GM23248 (cell line): ENCODE data around the gene TYMP. TPM values are rescaled to one million over a fixed set of nuclear protein-coding genes. Genes with fewer than 3 reads are reported as not detected.
"Not testable (repeated sequence)": the region's sequence is repeated elsewhere in the genome, so short reads cannot be mapped to it uniquely, and the experiment has no call there.

Experiments used
- DNase-seq: peaks from one replicate; pipeline ENCODE4 v3.0.0-alpha.2; 2015
- H2AFZ ChIP-seq: fragments of 200-600 bp; sonication (generic); 2 replicates; pipeline ENCODE4 v1.6.1; 2016; ENCODE audit warnings: antibody characterized with exemption
- H3F3A ChIP-seq: fragments of 200-600 bp; sonication (generic); 2 replicates; pipeline ENCODE4 v1.6.1; 2016; ENCODE audit warnings: mild to moderate bottlenecking, antibody characterized with exemption, mixed run types; ENCODE audit not compliant: insufficient read depth
- H3K27ac ChIP-seq: fragments of 200-600 bp; sonication (generic); 2 replicates; pipeline ENCODE4 v1.5.1; 2016; ENCODE audit warnings: mild to moderate bottlenecking
- H3K27me3 ChIP-seq: fragments of 200-600 bp; sonication (generic); replicated peaks from 2 replicates; pipeline ENCODE4 v1.6.1; 2016; ENCODE audit warnings: mild to moderate bottlenecking; ENCODE audit not compliant: insufficient read depth
- H3K36me3 ChIP-seq: fragments of 200-600 bp; sonication (generic); 2 replicates; pipeline ENCODE4 v1.6.1; 2016; ENCODE audit warnings: low read depth, mild to moderate bottlenecking
- H3K4me1 ChIP-seq: fragments of 200-600 bp; sonication (generic); 2 replicates; pipeline ENCODE4 v1.6.1; 2016; ENCODE audit warnings: mild to moderate bottlenecking; ENCODE audit not compliant: insufficient read depth
- H3K4me2 ChIP-seq: fragments of 200-600 bp; sonication (generic); one replicate; pipeline ENCODE4 v1.6.1; 2016; ENCODE audit warnings: mild to moderate bottlenecking; ENCODE audit not compliant: unreplicated experiment
- H3K4me3 ChIP-seq: fragments of 200-600 bp; sonication (generic); 2 replicates; pipeline ENCODE4 v1.5.1; 2016; ENCODE audit warnings: mild to moderate bottlenecking
- H3K79me2 ChIP-seq: fragments of 200-600 bp; sonication (generic); 2 replicates; pipeline ENCODE4 v1.6.1; 2016; ENCODE audit warnings: mild to moderate bottlenecking; ENCODE audit not compliant: insufficient read depth
- H3K9ac ChIP-seq: fragments of 200-600 bp; sonication (generic); 2 replicates; pipeline ENCODE4 v1.6.1; 2016; ENCODE audit warnings: mild to moderate bottlenecking
- H3K9me2 ChIP-seq: fragments of 200-600 bp; sonication (generic); 2 replicates; pipeline ENCODE4 v1.6.1; 2016; ENCODE audit warnings: mixed run types, mild to moderate bottlenecking, moderate library complexity; ENCODE audit not compliant: insufficient read depth
- H3K9me3 ChIP-seq: fragments of 200-600 bp; sonication (generic); one replicate; pipeline ENCODE4 v1.6.1; 2017; ENCODE audit warnings: low read depth
- H4K20me1 ChIP-seq: fragments of 200-600 bp; sonication (generic); 2 replicates; pipeline ENCODE4 v1.6.0; 2016; ENCODE audit not compliant: insufficient read depth
- EZH2 ChIP-seq: fragments of 200-600 bp; sonication (generic); IDR thresholded peaks from 2 replicates; pipeline ENCODE4 v1.6.1; 2018; ENCODE audit warnings: antibody characterized with exemption, mild to moderate bottlenecking; ENCODE audit not compliant: insufficient read depth, poor library complexity, severe bottlenecking
- EZH2phosphoT487 ChIP-seq: fragments of 200-600 bp; sonication (generic); IDR thresholded peaks from 2 replicates; pipeline ENCODE4 v1.6.1; 2018; ENCODE audit warnings: antibody characterized with exemption, moderate library complexity, mild to moderate bottlenecking, low read depth; ENCODE audit not compliant: insufficient read depth
- WGBS, 2 experiments: methylation state at CpG; one replicate each; pipeline ENCODE4 v1.1.6; 2015 to 2017; ENCODE audit warnings: low lambda C conversion rate in 2 of 2, low coverage in 1 of 2; ENCODE audit errors: missing lambda C conversion rate in 2 of 2; 5-methylcytosine and 5-hydroxymethylcytosine counted together
- in situ Hi-C: fragments of 300-500 bp; cut with MboI; formaldehyde crosslinking; loops from 2 replicates; pipeline ENCODE4 v1.15.0; 2020
- polyA plus RNA-seq: library from polyadenylated mRNA; unstranded; fragments of >200 nt; fragmentation: Nextera tagmentation; extraction: Ambion mirVana; gene quantifications from 2 replicates; pipeline ENCODE4 v1.2.1, GENCODE V29; 2016
- total RNA-seq: library from RNA; depleted of rRNA; stranded (reverse); fragments of >200 nt; shearing (Covaris generic); gene quantifications from 2 replicates; pipeline ENCODE4 v1.2.3, GENCODE V29; 2014

The TYMP gene
- total and polyA plus RNA-seq, 2 experiments from 2014 or later = 24.3 to 33.2 TPM

GRCh38 chr22:50536226-50536625 is 6.4 kb upstream of the TYMP start:
- H3K27ac ChIP-seq = no peak overlapping the region
- H3K4me2 ChIP-seq = no peak overlapping the region
- in situ Hi-C loops = no loop called here
- WGBS, 2 experiments = 82 to 87% methylated on average over 3 of the region's 3 CpGs
- no peak overlapping the region for H3K9ac ChIP-seq
- DNase-seq = no peak
- H3K27me3 ChIP-seq = no peaks in the 10 kb centered on the region
- H3K9me2 ChIP-seq = no peaks in the 10 kb centered on the region
- H3K36me3 ChIP-seq = no peaks in the 10 kb centered on the region
- H2AFZ ChIP-seq = no peak overlapping the region
- no peak overlapping the region for H3K4me3 ChIP-seq
- no peaks in the 10 kb centered on the region for H4K20me1 ChIP-seq
- H3K4me1 ChIP-seq = peaks cover 30% of the 10 kb centered on the region
- H3F3A ChIP-seq = peaks cover 34% of the 10 kb centered on the region
- TF ChIP-seq EZH2phosphoT487 = no peak
- no peak for TF ChIP-seq EZH2
- no peaks in the 10 kb centered on the region for H3K79me2 ChIP-seq
- H3K9me3 ChIP-seq = no peaks in the 10 kb centered on the region

- no peak overlapping the region for H3K27ac ChIP-seq
- H3K79me2 ChIP-seq = no peaks in the 10 kb centered on the region
- no peak for DNase-seq
- no peaks in the 10 kb centered on the region for H3K27me3 ChIP-seq
- no peaks in the 10 kb centered on the region for H4K20me1 ChIP-seq
- no peak overlapping the region for H2AFZ ChIP-seq
- H3K36me3 ChIP-seq = no peaks in the 10 kb centered on the region
- H3K9me3 ChIP-seq = no peaks in the 10 kb centered on the region
- in situ Hi-C loops = no loop called here
- WGBS, 2 experiments = 89 to 96% methylated on average over 8 of the region's 8 CpGs
- H3F3A ChIP-seq = peaks cover 22% of the 10 kb centered on the region
- H3K4me1 ChIP-seq = peaks cover 19% of the 10 kb centered on the region
- H3K9me2 ChIP-seq = no peaks in the 10 kb centered on the region
- H3K9ac ChIP-seq = no peak overlapping the region
- H3K4me2 ChIP-seq = no peak overlapping the region
- TF ChIP-seq EZH2 (no peak), EZH2phosphoT487 (no peak)
- H3K4me3 ChIP-seq = no peak overlapping the region
Observed at GRCh38 chr22:50535113-50535512, 5.3 kb upstream of the TYMP start.

- H2AFZ ChIP-seq, H3K4me3 ChIP-seq, in situ Hi-C loops, H3K27ac ChIP-seq, H3K79me2 ChIP-seq, H3K9me2 ChIP-seq, H3K36me3 ChIP-seq, H3K9me3 ChIP-seq, H3K27me3 ChIP-seq, H4K20me1 ChIP-seq, H3K4me2 ChIP-seq, H3K9ac ChIP-seq: not testable (repeated sequence)
- peak; percentile 10 for DNase-seq
- peaks cover 11% of the 10 kb centered on the region for H3K4me1 ChIP-seq
- WGBS, 2 experiments = 68 to 69% methylated on average over 21 of the region's 21 CpGs
- H3F3A ChIP-seq = peaks cover 14% of the 10 kb centered on the region
Observed at GRCh38 chr22:50533856-50534711, 4.3 kb upstream of the TYMP start.

GRCh38 chr22:50532824-50533796 is 3.3 kb upstream of the TYMP start:
- no peak overlapping the region for H2AFZ ChIP-seq
- H4K20me1 ChIP-seq = no peaks in the 10 kb centered on the region
- no peaks in the 10 kb centered on the region for H3K9me2 ChIP-seq
- no peak for TF ChIP-seq EZH2
- no peak for TF ChIP-seq EZH2phosphoT487
- H3K4me3 ChIP-seq = no peak overlapping the region
- peak overlapping the region; percentile 55; the same call in 1 of the 2 replicates for H3K27ac ChIP-seq
- H3K9ac ChIP-seq = peak overlapping the region; percentile 95
- no peak for DNase-seq
- 81 to 83% methylated on average over 19 of the region's 19 CpGs for WGBS, 2 experiments
- H3F3A ChIP-seq = peaks cover 18% of the 10 kb centered on the region
- no peaks in the 10 kb centered on the region for H3K9me3 ChIP-seq
- in situ Hi-C loops = no loop called here
- H3K4me2 ChIP-seq = no peak overlapping the region
- H3K79me2 ChIP-seq = no peaks in the 10 kb centered on the region
- no peaks in the 10 kb centered on the region for H3K27me3 ChIP-seq
- H3K4me1 ChIP-seq = peaks cover 3% of the 10 kb centered on the region; the same call in 1 of the 2 replicates
- H3K36me3 ChIP-seq = no peaks in the 10 kb centered on the region
